GM12891 (cell line): ENCODE measurements around the gene STX1B.

Experiments
- PAX5 ChIP-seq: IDR thresholded peaks from 2 replicates; pipeline ENCODE4 v1.6.1; 2011; ENCODE audit warnings: low read length, moderate library complexity, mild to moderate bottlenecking; ENCODE audit not compliant: insufficient read depth, severe bottlenecking
- POLR2A ChIP-seq: IDR thresholded peaks from 2 replicates; pipeline ENCODE4 v1.6.1; 2011; ENCODE audit warnings: low read depth, low read length, control low read depth
- POLR2AphosphoS5 ChIP-seq: IDR thresholded peaks from 2 replicates; pipeline ENCODE4 v1.6.1; 2011; ENCODE audit warnings: low read depth, low read length, control low read depth
- POU2F2 ChIP-seq: IDR thresholded peaks from 2 replicates; pipeline ENCODE4 v1.6.1; 2011; ENCODE audit warnings: low read depth, mild to moderate bottlenecking, control low read depth, low read length, moderate library complexity
- SPI1 ChIP-seq: IDR thresholded peaks from 2 replicates; pipeline ENCODE4 v1.6.1; 2011; ENCODE audit warnings: low read depth, low read length, control low read depth
- TAF1 ChIP-seq: IDR thresholded peaks from 2 replicates; pipeline ENCODE4 v1.6.1; 2011; ENCODE audit warnings: low read depth, low read length, control low read depth

GRCh38 chr16:30956601-30957455, 53.6 kb downstream of the STX1B start:
- TF ChIP-seq POLR2A (0 out of 2 replicates have a peak, but pooled peaks have one; percentile 16), POLR2AphosphoS5 (no peak; the same call in 1 of the 2 replicates), TAF1 (no peak), SPI1 (no peak), POU2F2 (no peak), PAX5 (no peak)
